ENCODE data around the gene MYBPC1. TPM values are rescaled to one million over a fixed set of nuclear protein-coding genes. Genes with fewer than 3 reads are reported as not detected.
"Not testable (repeated sequence)": the region's sequence is repeated elsewhere in the genome, so short reads cannot be mapped to it uniquely, and the experiment has no call there.

Gene MYBPC1
- total RNA-seq, 2 experiments from 2014 or later, result not detected

DNA sequence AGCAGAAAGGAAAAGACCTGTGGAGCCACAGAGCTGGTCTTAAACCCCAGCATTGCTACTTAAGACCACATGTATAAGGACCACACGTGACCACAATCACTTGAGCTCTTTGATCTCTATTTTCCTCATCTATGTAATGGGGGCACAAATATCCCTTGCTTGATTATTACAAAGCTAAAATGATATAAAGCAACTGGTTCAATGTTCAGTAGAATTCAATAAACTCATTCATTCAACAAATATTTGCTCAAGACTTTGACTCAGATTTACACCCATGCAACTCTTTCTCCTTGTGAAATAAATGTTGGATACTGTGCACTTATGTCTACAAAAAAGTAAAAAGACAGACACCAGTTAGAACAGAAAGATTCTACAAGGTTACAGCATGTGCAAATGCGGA, 80.8 kb downstream of the MYBPC1 start:
- peaks cover 18% of the 10 kb centered on the region for H3K4me1 Mint-ChIP-seq
- H3K36me3 Mint-ChIP-seq (ENCODE audit: low read depth), result no peaks in the 10 kb centered on the region
- no peaks in the 10 kb centered on the region for H3K9me3 Mint-ChIP-seq
- ChIA-PET CTCF (interaction anchor here (0.5 to 0.8 kb wide), 2 partner anchors 12 to 87 kb away, joined by 3 read pairs; no protein-coding TSS in a partner anchor), POLR2A (no interaction called here)
- peaks cover 9% of the 10 kb centered on the region for H3K27me3 Mint-ChIP-seq
- H3K27ac Mint-ChIP-seq, result no peak overlapping the region
- H3K4me3 Mint-ChIP-seq, result no peak overlapping the region
- DNase-seq, result no peak

- H3K9me3 Mint-ChIP-seq; POLR2A ChIA-PET; H3K4me3 Mint-ChIP-seq; DNase-seq; H3K27ac Mint-ChIP-seq; H3K36me3 Mint-ChIP-seq (ENCODE audit: low read depth); H3K27me3 Mint-ChIP-seq; H3K4me1 Mint-ChIP-seq: not testable (repeated sequence)
- CTCF ChIA-PET, result interaction anchor here (0.7 to 0.8 kb wide), 2 partner anchors 11 to 22 kb away, joined by 3 read pairs; no protein-coding TSS in a partner anchor
Measured at GRCh38 chr12:101676497-101676896, 81.7 kb downstream of the MYBPC1 start.

DNA sequence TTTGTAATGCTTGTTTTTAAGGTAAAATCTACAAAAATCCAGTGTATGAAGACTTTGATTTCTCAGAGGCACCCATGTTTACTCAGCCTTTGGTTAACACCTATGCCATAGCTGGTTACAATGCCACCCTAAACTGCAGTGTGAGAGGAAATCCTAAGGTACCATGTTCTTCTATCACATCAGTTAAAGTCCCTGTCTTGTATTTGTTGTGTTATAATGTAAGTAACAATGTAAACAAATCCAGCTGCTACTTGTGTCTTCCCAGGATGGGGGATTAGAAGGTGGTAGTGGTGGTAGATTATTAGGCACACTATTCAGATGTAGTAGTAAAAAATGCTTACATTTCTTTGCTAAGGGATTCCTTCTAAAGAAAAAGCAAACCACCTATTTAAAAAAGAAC, 83.3 kb downstream of the MYBPC1 start:
- no peaks in the 10 kb centered on the region for H3K9me3 Mint-ChIP-seq
- no peak overlapping the region for H3K4me3 Mint-ChIP-seq
- DNase-seq, result no peak
- no peak overlapping the region for H3K27ac Mint-ChIP-seq
- ChIA-PET POLR2A (no interaction called here), CTCF (no interaction called here)
- peaks cover 9% of the 10 kb centered on the region for H3K27me3 Mint-ChIP-seq
- no peaks in the 10 kb centered on the region for H3K36me3 Mint-ChIP-seq (ENCODE audit: low read depth)
- no peaks in the 10 kb centered on the region for H3K4me1 Mint-ChIP-seq

GRCh38 chr12:101680240-101680639, 85.5 kb downstream of the MYBPC1 start:
- Mint-ChIP-seq H3K27ac (no peak overlapping the region), H3K4me3 (no peak overlapping the region), H3K9me3 (no peaks in the 10 kb centered on the region), H3K27me3 (peaks cover 14% of the 10 kb centered on the region), H3K36me3 (ENCODE audit: low read depth) (no peaks in the 10 kb centered on the region), H3K4me1 (no peaks in the 10 kb centered on the region)
- POLR2A ChIA-PET, result no interaction called here
- DNase-seq, result no peak
- CTCF ChIA-PET, result no interaction called here

- ChIA-PET POLR2A (no interaction called here), CTCF (no interaction called here)
- no peaks in the 10 kb centered on the region for H3K36me3 Mint-ChIP-seq (ENCODE audit: low read depth)
- H3K9me3 Mint-ChIP-seq, result no peaks in the 10 kb centered on the region
- H3K27ac Mint-ChIP-seq, result no peak overlapping the region
- no peaks in the 10 kb centered on the region for H3K4me1 Mint-ChIP-seq
- H3K4me3 Mint-ChIP-seq, result no peak overlapping the region
- H3K27me3 Mint-ChIP-seq, result peaks cover 16% of the 10 kb centered on the region
- DNase-seq, result no peak
Measured at GRCh38 chr12:101680647-101681046, 85.9 kb downstream of the MYBPC1 start.

DNA sequence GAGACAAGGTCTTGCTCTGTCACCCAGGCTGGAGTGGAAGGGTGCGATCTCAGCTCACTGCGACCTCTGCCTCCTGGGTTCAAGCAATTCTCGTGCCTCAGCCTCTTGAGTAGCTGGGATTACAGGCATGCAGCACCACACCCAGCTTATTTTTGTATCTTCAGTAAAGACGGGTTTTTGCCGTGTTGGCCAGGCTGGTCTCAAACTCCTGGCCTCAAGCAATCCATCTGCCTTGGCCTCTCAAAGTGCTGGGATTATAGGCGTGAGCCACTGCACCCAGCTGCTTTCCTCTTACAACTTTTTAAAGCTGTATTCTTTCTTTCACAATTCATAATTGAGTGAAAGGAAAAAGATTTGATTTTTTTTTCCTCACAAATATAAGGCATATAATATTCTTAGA, 86.9 kb downstream of the MYBPC1 start:
- DNase-seq; H3K36me3 Mint-ChIP-seq (ENCODE audit: low read depth); H3K4me1 Mint-ChIP-seq; H3K27ac Mint-ChIP-seq; POLR2A ChIA-PET; CTCF ChIA-PET; H3K4me3 Mint-ChIP-seq; H3K9me3 Mint-ChIP-seq: not testable (repeated sequence)
- H3K27me3 Mint-ChIP-seq, result peaks cover 16% of the 10 kb centered on the region

DNA sequence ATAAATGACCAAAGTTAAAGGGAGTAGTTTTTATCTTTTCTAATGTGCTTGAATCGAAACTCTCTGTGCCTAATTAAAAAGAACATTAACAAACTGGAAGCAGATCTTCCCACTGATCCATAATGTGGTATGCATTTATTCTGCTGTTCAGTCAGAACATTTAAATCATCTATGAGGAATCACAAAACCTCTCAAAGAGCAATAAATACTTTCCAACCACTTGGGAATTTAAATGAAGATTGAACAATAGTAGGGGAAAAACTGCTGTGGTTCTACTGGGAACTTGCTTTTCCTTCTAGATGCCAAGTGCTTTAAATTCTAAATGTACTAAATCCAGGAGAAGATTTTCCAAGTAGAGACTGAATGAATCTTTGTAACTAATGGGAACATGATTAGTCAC, 90.3 kb downstream of the MYBPC1 start:
- POLR2A ChIA-PET, result no interaction called here
- H3K36me3 Mint-ChIP-seq (ENCODE audit: low read depth), result no peaks in the 10 kb centered on the region

DNA sequence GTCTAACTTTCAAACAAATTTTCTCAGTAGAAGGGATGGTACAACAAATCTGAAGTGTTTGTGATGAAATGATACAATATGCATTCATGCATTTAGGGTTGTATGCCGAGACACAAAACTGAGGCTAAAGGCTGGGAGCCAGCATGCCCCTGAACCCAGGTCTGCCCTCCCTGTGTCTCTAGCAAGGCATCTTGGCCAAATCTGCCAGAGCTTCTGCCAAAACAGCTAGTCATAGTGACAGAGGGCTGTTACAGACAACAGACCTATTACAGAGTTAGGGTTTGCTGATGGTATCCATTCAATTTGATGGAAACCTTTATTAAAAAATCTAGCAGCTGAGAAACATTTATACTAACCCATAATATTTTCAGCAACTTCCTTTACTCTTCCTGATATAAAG, 91.4 kb downstream of the MYBPC1 start:
- Mint-ChIP-seq H3K4me3 (no peak overlapping the region), H3K36me3 (ENCODE audit: low read depth) (no peaks in the 10 kb centered on the region), H3K9me3 (no peaks in the 10 kb centered on the region), H3K4me1 (no peaks in the 10 kb centered on the region), H3K27me3 (peaks cover 7% of the 10 kb centered on the region), H3K27ac (no peak overlapping the region)
- ChIA-PET POLR2A (no interaction called here), CTCF (no interaction called here)
- DNase-seq, result no peak

More for the DNA sequence above, 90.3 kb downstream of the MYBPC1 start:
- Mint-ChIP-seq H3K4me3 (no peak overlapping the region), H3K27ac (no peak overlapping the region), H3K9me3 (no peaks in the 10 kb centered on the region), H3K4me1 (no peaks in the 10 kb centered on the region), H3K27me3 (peaks cover 7% of the 10 kb centered on the region)
- CTCF ChIA-PET, result no interaction called here
- DNase-seq, result no peak

DNA sequence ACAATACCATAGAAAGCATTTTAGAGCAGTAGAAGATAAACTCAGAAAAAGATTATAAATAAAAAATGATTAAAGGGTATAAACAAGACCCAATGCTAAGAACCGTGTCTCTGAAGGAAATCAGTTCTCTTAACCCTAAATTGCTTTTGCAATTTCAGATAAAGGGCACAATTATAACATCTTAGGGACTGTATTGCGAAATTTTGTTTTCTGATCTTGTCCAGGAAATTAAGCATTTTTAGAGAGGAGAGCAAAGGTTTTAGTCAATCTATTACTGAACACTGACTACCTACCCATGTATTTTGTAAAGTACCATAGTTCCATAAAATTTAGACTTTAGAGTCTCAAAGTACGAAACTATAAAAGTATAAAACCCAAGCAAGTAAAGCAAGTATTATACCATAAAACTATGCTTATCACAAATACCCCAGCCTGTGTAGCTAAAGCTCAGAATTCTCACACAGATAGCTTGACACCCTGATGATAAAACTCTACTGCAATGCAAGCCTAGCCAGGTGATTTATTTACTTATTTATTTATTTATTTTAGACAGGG, 95.8 kb downstream of the MYBPC1 start:
- no peaks in the 10 kb centered on the region for H3K27me3 Mint-ChIP-seq
- H3K27ac Mint-ChIP-seq, result no peak overlapping the region
- DNase-seq, result no peak
- H3K4me1 Mint-ChIP-seq, result peaks cover 6% of the 10 kb centered on the region
- no peaks in the 10 kb centered on the region for H3K36me3 Mint-ChIP-seq (ENCODE audit: low read depth)
- ChIA-PET POLR2A (no interaction called here), CTCF (interaction anchor here (0.6 kb wide), 1 partner anchor 1327 kb away, joined by 3 read pairs; no protein-coding TSS in a partner anchor)
- H3K9me3 Mint-ChIP-seq, result no peaks in the 10 kb centered on the region
- no peak overlapping the region for H3K4me3 Mint-ChIP-seq

- Mint-ChIP-seq H3K36me3 (ENCODE audit: low read depth) (no peaks in the 10 kb centered on the region), H3K9me3 (no peaks in the 10 kb centered on the region), H3K27ac (no peak overlapping the region), H3K4me1 (peaks cover 14% of the 10 kb centered on the region), H3K4me3 (no peak overlapping the region), H3K27me3 (no peaks in the 10 kb centered on the region)
- POLR2A ChIA-PET, result no interaction called here
- CTCF ChIA-PET, result interaction anchor here (1.4 kb wide), 1 partner anchor 11 kb away, joined by 4 read pairs; no protein-coding TSS in a partner anchor
- DNase-seq, result no peak
Measured at GRCh38 chr12:101691503-101692096, 96.8 kb downstream of the MYBPC1 start.

- H3K36me3 Mint-ChIP-seq (ENCODE audit: low read depth), result no peaks in the 10 kb centered on the region
- no peak overlapping the region for H3K27ac Mint-ChIP-seq
- peaks cover 29% of the 10 kb centered on the region for H3K4me1 Mint-ChIP-seq
- ChIA-PET CTCF (interaction anchor here (0.6 to 1.2 kb wide), 2 partner anchors 29 to 331 kb away, joined by 4 to 5 read pairs; no protein-coding TSS in a partner anchor), POLR2A (no interaction called here)
- no peak for DNase-seq
- H3K9me3 Mint-ChIP-seq, result no peaks in the 10 kb centered on the region
- H3K27me3 Mint-ChIP-seq, result no peaks in the 10 kb centered on the region
- no peak overlapping the region for H3K4me3 Mint-ChIP-seq
Measured at GRCh38 chr12:101694297-101694848, 99.6 kb downstream of the MYBPC1 start.

DNA sequence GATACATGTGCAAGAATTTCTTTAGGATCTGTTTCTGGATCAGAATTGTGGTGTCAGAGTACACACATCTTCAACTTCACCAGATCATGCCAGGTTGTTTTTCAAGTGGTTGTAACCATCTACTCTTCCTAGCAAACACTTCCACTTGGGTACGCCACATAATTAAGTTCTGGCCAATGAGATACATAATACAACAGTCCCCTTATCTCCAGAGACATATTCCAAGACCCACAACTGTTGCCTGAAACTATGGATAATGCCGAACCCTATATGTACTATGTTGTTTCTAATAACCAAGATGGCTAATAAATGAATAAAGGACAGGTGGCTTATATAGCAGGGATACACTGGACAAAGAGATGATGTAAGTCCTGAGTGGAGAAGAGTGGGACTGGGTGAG, 100.2 kb downstream of the MYBPC1 start:
- POLR2A ChIA-PET, result no interaction called here
- Mint-ChIP-seq H3K4me1 (peaks cover 33% of the 10 kb centered on the region), H3K27ac (no peak overlapping the region), H3K9me3 (no peaks in the 10 kb centered on the region), H3K27me3 (no peaks in the 10 kb centered on the region), H3K4me3 (no peak overlapping the region), H3K36me3 (ENCODE audit: low read depth) (no peaks in the 10 kb centered on the region)
- CTCF ChIA-PET, result interaction anchor here (0.6 to 1.2 kb wide), 2 partner anchors 29 to 331 kb away, joined by 4 to 5 read pairs; no protein-coding TSS in a partner anchor
- DNase-seq, result no peak

GRCh38 chr12:101695706-101696105, 100.9 kb downstream of the MYBPC1 start:
- DNase-seq, result no peak
- Mint-ChIP-seq H3K4me3 (no peak overlapping the region), H3K27me3 (no peaks in the 10 kb centered on the region), H3K36me3 (ENCODE audit: low read depth) (no peaks in the 10 kb centered on the region), H3K9me3 (no peaks in the 10 kb centered on the region), H3K27ac (no peak overlapping the region), H3K4me1 (peaks cover 37% of the 10 kb centered on the region)
- ChIA-PET CTCF (no interaction called here), POLR2A (no interaction called here)

Data from activated CD4-positive, alpha-beta T cell treated with anti-CD3 and anti-CD28 coated beads, Interleukin-2, amount 10 ng/mL, durations not matched to agents 7 days and 5 days (primary cell).